Measurements from ENCODE around the gene ATOSB.
A peak's percentile ranks its signal among the peaks of the same experiment; 100 is the strongest.

Gene ATOSB

GRCh38 chr9:35114113-35114839 lies 1.4 kb downstream of the ATOSB start:
- Histone ChIP-seq H3K36me3 (no peaks in the 10 kb centered on the region), H3K9me3 (no peaks in the 10 kb centered on the region), H3K4me1 (peaks cover 16% of the 10 kb centered on the region), H3K4me3 (ENCODE audit: low read depth, low read length) (peak overlapping the region; percentile 68), H3K27me3 (no peaks in the 10 kb centered on the region)
- peak; percentile 88 for DNase-seq
- no peak for TF ChIP-seq CTCF (IDR thresholded peaks at IDR 0.05; ENCODE audit: low read depth, low read length)

GRCh38 chr9:35112257-35113020 lies 3.2 kb downstream of the ATOSB start:
- H3K27me3 ChIP-seq: no peaks in the 10 kb centered on the region
- H3K9me3 ChIP-seq: no peaks in the 10 kb centered on the region
- DNase-seq: no peak
- TF ChIP-seq CTCF (IDR thresholded peaks at IDR 0.05; ENCODE audit: low read depth, low read length): no peak
- peaks cover 16% of the 10 kb centered on the region for H3K4me1 ChIP-seq
- no peaks in the 10 kb centered on the region for H3K36me3 ChIP-seq
- H3K4me3 ChIP-seq (ENCODE audit: low read depth, low read length): no peak overlapping the region

- H3K9me3 ChIP-seq: no peaks in the 10 kb centered on the region
- H3K4me1 ChIP-seq: peaks cover 16% of the 10 kb centered on the region
- H3K4me3 ChIP-seq (ENCODE audit: low read depth, low read length): peak overlapping the region; percentile 64
- no peaks in the 10 kb centered on the region for H3K27me3 ChIP-seq
- no peak for TF ChIP-seq CTCF (IDR thresholded peaks at IDR 0.05; ENCODE audit: low read depth, low read length)
- DNase-seq: peak; percentile 98
- no peaks in the 10 kb centered on the region for H3K36me3 ChIP-seq
Measured at GRCh38 chr9:35111001-35111933, 4.4 kb downstream of the ATOSB start.

- no peak for TF ChIP-seq CTCF (IDR thresholded peaks at IDR 0.05; ENCODE audit: low read depth, low read length)
- H3K9me3 ChIP-seq: no peaks in the 10 kb centered on the region
- no peak overlapping the region for H3K4me3 ChIP-seq (ENCODE audit: low read depth, low read length)
- H3K36me3 ChIP-seq: no peaks in the 10 kb centered on the region
- peaks cover 16% of the 10 kb centered on the region for H3K4me1 ChIP-seq
- no peak for DNase-seq
- H3K27me3 ChIP-seq: no peaks in the 10 kb centered on the region
Measured at GRCh38 chr9:35110327-35110761, 5.3 kb downstream of the ATOSB start.

- H3K4me3 ChIP-seq (ENCODE audit: low read depth, low read length): no peak overlapping the region
- peaks cover 8% of the 10 kb centered on the region for H3K4me1 ChIP-seq
- no peak for DNase-seq
- no peaks in the 10 kb centered on the region for H3K9me3 ChIP-seq
- no peaks in the 10 kb centered on the region for H3K36me3 ChIP-seq
- no peak for TF ChIP-seq CTCF (IDR thresholded peaks at IDR 0.05; ENCODE audit: low read depth, low read length)
- no peaks in the 10 kb centered on the region for H3K27me3 ChIP-seq
Measured at GRCh38 chr9:35108946-35109575, 6.6 kb downstream of the ATOSB start.
